GM12878 (cell line): ENCODE data around the gene TNRC6C. TPM values are rescaled to one million over a fixed set of nuclear protein-coding genes. Genes with fewer than 3 reads are reported as not detected.
A peak's percentile ranks its signal among the peaks of the same experiment; 100 is the strongest.

Experiments used
- BHLHE40 ChIP-seq, 2 experiments: fragments of 450-650 bp in 1 of 2; IDR thresholded peaks; 2 replicates each; pipeline ENCODE4 v1.6.1; 2011 to 2017; ENCODE audit warnings: low read depth in 2 of 2, borderline replicate concordance in 1 of 2, improper control_type of control experiment in 1 of 2, low read length in 1 of 2, mild to moderate bottlenecking in 1 of 2
- CHD4 ChIP-seq: fragments of 200-600 bp; sonication (generic); IDR thresholded peaks from 2 replicates; pipeline ENCODE4 v1.6.1; 2016; ENCODE audit warnings: mild to moderate bottlenecking
- GATAD2B ChIP-seq: fragments of 450-650 bp; conservative IDR thresholded peaks from 2 replicates; pipeline ENCODE4 v1.6.1; 2017; ENCODE audit warnings: low read depth, mild to moderate bottlenecking, moderate library complexity
- IKZF1 ChIP-seq: fragments of 450-650 bp; conservative IDR thresholded peaks from 2 replicates; pipeline ENCODE4 v1.6.1; 2017; ENCODE audit warnings: antibody characterized with exemption, mild to moderate bottlenecking
- JUNB ChIP-seq: IDR thresholded peaks from 2 replicates; pipeline ENCODE4 v1.6.1; 2016; ENCODE audit warnings: antibody characterized with exemption, mild to moderate bottlenecking
- RELA ChIP-seq: fragments of 450-650 bp; IDR thresholded peaks from 2 replicates; pipeline ENCODE4 v1.8.0; 2014; ENCODE audit warnings: borderline replicate concordance; ENCODE audit not compliant: partially characterized antibody
- polyA plus RNA-seq, 11 experiments: library from polyadenylated mRNA; depleted of rRNA in 4 of 11; unstranded in 6 of 11; stranded (reverse) in 5 of 11; fragments of >200 nt; fragmentation: Nextera tagmentation in 4 of 11; fragmentation: Illumina TruSeq in 1 of 11; extraction: Ambion mirVana in 4 of 11; extraction: Trizol in 1 of 11; gene quantifications; 1 replicate in 1 of 11; 2 replicates in 10 of 11; pipeline versions ENCODE4 v1.2.1 to v1.2.3, GENCODE V29; 2011 to 2016; ENCODE audit warnings: inconsistent platforms in 2 of 11, missing spikeins in 2 of 11, low read depth in 1 of 11
- total RNA-seq, 4 experiments: library from RNA; depleted of rRNA in 3 of 4; stranded (reverse); fragments of >200 nt in 3 of 4; fragmentation: Illumina TruSeq in 1 of 4; extraction: Trizol in 1 of 4; gene quantifications; 2 replicates each; pipeline versions ENCODE4 v1.2.1 to v1.2.3, GENCODE V29; 2013 to 2021
- TF ChIP-seq, protein P1 (sequence below): fragments of 450-650 bp; IDR thresholded peaks from 2 replicates; pipeline ENCODE4 v1.6.1; 2016; ENCODE audit warnings: mild to moderate bottlenecking
- TF ChIP-seq, protein P2 (sequence below): IDR thresholded peaks from 2 replicates; pipeline ENCODE4 v1.6.1; 2011; ENCODE audit warnings: borderline replicate concordance, low read depth, mild to moderate bottlenecking, moderate library complexity, mixed read lengths, low read length; ENCODE audit not compliant: insufficient read depth; ENCODE audit errors: extremely low read length
- TF ChIP-seq, protein P3 (sequence below): fragments of 450-650 bp; conservative IDR thresholded peaks from 2 replicates; pipeline ENCODE4 v1.6.1; 2017; ENCODE audit warnings: mild to moderate bottlenecking, moderate library complexity
- TF ChIP-seq, protein P4 (sequence below), 3 experiments: IDR thresholded peaks in 2 of 3; conservative IDR thresholded peaks in 1 of 3; 2 replicates each; pipeline ENCODE4 v1.5.1; 2011; ENCODE audit warnings: low read depth in 3 of 3, low read length in 3 of 3, mild to moderate bottlenecking in 3 of 3, control low read depth in 2 of 3, moderate library complexity in 2 of 3, inconsistent platforms in 1 of 3, mixed read lengths in 1 of 3; ENCODE audit not compliant: control insufficient read depth in 2 of 3, insufficient read depth in 1 of 3; ENCODE audit errors: extremely low read depth in 1 of 3

TNRC6C gene
- total and polyA plus RNA-seq, 10 of the 15 experiments (the other 5 are each of a cell fraction or from before 2014, with no cell fraction given): 0.40 to 6.1 (median 0.96) TPM

DNA sequence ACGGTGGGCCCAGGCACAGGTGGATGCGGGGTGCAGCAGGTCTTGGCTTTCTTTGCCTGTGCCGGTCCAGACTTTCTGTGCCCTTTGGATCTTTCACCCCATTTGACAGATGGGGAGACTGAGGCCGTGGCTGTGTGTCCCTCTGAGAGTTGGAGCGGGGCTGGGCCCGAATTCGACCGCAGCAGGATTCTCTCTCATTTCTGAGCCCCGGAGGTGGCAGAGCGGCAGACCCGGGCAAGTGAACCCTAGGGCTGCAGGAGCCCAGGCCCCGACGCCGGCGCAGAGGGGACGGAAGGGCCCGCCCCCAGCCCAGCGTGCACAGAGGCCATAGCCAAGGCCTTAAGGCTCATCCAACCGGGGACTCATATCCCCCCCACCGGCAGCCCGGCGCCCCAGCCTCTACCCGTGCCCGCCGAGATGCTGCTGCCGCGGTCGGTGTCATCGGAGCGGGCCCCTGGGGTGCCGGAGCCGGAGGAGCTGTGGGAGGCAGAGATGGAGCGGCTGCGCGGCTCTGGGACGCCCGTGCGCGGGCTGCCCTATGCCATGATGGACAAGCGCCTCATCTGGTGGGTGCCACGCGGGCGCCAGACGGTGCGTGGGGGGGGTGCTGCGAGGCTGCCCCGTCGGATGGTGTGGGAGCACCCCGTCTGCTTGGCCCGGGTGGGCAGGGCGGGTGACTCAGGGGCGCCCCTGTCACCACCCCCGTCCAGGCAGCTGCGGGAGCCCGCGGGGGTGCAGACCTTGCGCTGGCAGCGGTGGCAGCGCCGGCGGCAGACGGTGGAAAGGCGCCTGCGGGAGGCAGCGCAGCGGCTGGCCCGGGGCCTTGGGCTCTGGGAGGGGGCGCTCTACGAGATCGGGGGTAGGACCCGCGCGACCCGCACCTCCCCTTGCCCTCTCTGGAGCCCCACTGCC lies 172.9 kb downstream of the TNRC6C start (continued):
- TF ChIP-seq, protein P1, sequence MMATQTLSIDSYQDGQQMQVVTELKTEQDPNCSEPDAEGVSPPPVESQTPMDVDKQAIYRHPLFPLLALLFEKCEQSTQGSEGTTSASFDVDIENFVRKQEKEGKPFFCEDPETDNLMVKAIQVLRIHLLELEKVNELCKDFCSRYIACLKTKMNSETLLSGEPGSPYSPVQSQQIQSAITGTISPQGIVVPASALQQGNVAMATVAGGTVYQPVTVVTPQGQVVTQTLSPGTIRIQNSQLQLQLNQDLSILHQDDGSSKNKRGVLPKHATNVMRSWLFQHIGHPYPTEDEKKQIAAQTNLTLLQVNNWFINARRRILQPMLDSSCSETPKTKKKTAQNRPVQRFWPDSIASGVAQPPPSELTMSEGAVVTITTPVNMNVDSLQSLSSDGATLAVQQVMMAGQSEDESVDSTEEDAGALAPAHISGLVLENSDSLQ: peak; percentile 37; the same call in 1 of the 2 replicates
- TF ChIP-seq RELA (no peak), GATAD2B (peak; percentile 27), JUNB (no peak), IKZF1 (no peak; the same call in 1 of the 2 replicates), CHD4 (no peak), BHLHE40 (IDR thresholded peaks at IDR 0.05; ENCODE audit: borderline replicate concordance in 1 of 2, low read depth in 2 of 2, low read length in 1 of 2) (peak in 1 of 2 experiments; percentile 56; a peak in 2 of 4 replicates)
- TF ChIP-seq, protein P2, sequence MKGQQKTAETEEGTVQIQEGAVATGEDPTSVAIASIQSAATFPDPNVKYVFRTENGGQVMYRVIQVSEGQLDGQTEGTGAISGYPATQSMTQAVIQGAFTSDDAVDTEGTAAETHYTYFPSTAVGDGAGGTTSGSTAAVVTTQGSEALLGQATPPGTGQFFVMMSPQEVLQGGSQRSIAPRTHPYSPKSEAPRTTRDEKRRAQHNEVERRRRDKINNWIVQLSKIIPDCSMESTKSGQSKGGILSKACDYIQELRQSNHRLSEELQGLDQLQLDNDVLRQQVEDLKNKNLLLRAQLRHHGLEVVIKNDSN: no peak
- TF ChIP-seq, protein P3, sequence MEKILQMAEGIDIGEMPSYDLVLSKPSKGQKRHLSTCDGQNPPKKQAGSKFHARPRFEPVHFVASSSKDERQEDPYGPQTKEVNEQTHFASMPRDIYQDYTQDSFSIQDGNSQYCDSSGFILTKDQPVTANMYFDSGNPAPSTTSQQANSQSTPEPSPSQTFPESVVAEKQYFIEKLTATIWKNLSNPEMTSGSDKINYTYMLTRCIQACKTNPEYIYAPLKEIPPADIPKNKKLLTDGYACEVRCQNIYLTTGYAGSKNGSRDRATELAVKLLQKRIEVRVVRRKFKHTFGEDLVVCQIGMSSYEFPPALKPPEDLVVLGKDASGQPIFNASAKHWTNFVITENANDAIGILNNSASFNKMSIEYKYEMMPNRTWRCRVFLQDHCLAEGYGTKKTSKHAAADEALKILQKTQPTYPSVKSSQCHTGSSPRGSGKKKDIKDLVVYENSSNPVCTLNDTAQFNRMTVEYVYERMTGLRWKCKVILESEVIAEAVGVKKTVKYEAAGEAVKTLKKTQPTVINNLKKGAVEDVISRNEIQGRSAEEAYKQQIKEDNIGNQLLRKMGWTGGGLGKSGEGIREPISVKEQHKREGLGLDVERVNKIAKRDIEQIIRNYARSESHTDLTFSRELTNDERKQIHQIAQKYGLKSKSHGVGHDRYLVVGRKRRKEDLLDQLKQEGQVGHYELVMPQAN: peak; percentile 4; the same call in 1 of the 2 replicates
- TF ChIP-seq, protein P4, sequence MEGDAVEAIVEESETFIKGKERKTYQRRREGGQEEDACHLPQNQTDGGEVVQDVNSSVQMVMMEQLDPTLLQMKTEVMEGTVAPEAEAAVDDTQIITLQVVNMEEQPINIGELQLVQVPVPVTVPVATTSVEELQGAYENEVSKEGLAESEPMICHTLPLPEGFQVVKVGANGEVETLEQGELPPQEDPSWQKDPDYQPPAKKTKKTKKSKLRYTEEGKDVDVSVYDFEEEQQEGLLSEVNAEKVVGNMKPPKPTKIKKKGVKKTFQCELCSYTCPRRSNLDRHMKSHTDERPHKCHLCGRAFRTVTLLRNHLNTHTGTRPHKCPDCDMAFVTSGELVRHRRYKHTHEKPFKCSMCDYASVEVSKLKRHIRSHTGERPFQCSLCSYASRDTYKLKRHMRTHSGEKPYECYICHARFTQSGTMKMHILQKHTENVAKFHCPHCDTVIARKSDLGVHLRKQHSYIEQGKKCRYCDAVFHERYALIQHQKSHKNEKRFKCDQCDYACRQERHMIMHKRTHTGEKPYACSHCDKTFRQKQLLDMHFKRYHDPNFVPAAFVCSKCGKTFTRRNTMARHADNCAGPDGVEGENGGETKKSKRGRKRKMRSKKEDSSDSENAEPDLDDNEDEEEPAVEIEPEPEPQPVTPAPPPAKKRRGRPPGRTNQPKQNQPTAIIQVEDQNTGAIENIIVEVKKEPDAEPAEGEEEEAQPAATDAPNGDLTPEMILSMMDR (IDR thresholded peaks at IDR 0.05 in 2 of 3, conservative IDR thresholded peaks at IDR 0.05 in 1 of 3; ENCODE audit: control insufficient read depth in 2 of 3, extremely low read depth in 1 of 3, insufficient read depth in 1 of 3, low read depth in 3 of 3, low read length in 3 of 3): no peak
- TF ChIP-seq, all 136 proteins: peak for 12
